WTC11 (cell line): Measurements from ENCODE around the gene HOXD8.

Source experiments
- AFF4 ChIP-seq: sonication (generic); formaldehyde crosslinking; IDR thresholded peaks from 2 replicates; pipeline ENCODE4 v1.8.1; 2023; ENCODE audit warnings: mild to moderate bottlenecking, missing genetic modification reagents, borderline replicate concordance
- ATF3 ChIP-seq: sonication (generic); formaldehyde crosslinking; conservative IDR thresholded peaks from 2 replicates; pipeline ENCODE4 v1.8.1; 2022; ENCODE audit warnings: mild to moderate bottlenecking, missing genetic modification reagents
- ATF6 ChIP-seq: sonication (generic); formaldehyde crosslinking; IDR thresholded peaks from 2 replicates; pipeline ENCODE4 v1.8.1; 2023; ENCODE audit warnings: mild to moderate bottlenecking, missing genetic modification reagents
- JUN ChIP-seq: sonication (generic); formaldehyde crosslinking; IDR thresholded peaks from 2 replicates; pipeline ENCODE4 v1.8.0; 2023; ENCODE audit warnings: mild to moderate bottlenecking, missing genetic modification reagents
- RORB ChIP-seq: fragments of 250-450 bp; sonication (Bioruptor Pico); IDR thresholded peaks from 2 replicates; pipeline ENCODE4 v1.9.0; 2021; ENCODE audit warnings: mild to moderate bottlenecking
- ZNF121 ChIP-seq: sonication (generic); formaldehyde crosslinking; IDR thresholded peaks from 2 replicates; pipeline ENCODE4 v1.8.0; 2023; ENCODE audit warnings: missing genetic modification reagents
- ZNF232 ChIP-seq: sonication (generic); formaldehyde crosslinking; IDR thresholded peaks from 2 replicates; pipeline ENCODE4 v1.8.0; 2022; ENCODE audit warnings: mild to moderate bottlenecking, missing genetic modification reagents
- TF ChIP-seq, protein P1 (sequence below): fragments of 200-600 bp; IDR thresholded peaks from 2 replicates; pipeline ENCODE4 v1.8.0; 2022; ENCODE audit warnings: antibody characterized with exemption

- no peak for TF ChIP-seq JUN (CRISPR knock-in tag)
- TF ChIP-seq ATF6 (CRISPR knock-in tag), result no peak
- TF ChIP-seq, protein P1, sequence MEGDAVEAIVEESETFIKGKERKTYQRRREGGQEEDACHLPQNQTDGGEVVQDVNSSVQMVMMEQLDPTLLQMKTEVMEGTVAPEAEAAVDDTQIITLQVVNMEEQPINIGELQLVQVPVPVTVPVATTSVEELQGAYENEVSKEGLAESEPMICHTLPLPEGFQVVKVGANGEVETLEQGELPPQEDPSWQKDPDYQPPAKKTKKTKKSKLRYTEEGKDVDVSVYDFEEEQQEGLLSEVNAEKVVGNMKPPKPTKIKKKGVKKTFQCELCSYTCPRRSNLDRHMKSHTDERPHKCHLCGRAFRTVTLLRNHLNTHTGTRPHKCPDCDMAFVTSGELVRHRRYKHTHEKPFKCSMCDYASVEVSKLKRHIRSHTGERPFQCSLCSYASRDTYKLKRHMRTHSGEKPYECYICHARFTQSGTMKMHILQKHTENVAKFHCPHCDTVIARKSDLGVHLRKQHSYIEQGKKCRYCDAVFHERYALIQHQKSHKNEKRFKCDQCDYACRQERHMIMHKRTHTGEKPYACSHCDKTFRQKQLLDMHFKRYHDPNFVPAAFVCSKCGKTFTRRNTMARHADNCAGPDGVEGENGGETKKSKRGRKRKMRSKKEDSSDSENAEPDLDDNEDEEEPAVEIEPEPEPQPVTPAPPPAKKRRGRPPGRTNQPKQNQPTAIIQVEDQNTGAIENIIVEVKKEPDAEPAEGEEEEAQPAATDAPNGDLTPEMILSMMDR, result no peak
- TF ChIP-seq ZNF121 (CRISPR knock-in tag), result no peak
- TF ChIP-seq RORB (CRISPR knock-in tag), result no peak
- TF ChIP-seq ZNF232, result no peak
- no peak for TF ChIP-seq AFF4 (CRISPR knock-in tag)
- TF ChIP-seq ATF3 (CRISPR knock-in tag), result no peak
These were observed 52.0 kb downstream of the HOXD8 start for GRCh38 chr2:176181551-176181950.
